Activated CD8-positive, alpha-beta memory T cell treated with anti-CD3 and anti-CD28 coated beads, Interleukin-2, amount 50 U/mL, for 24 hours (primary cell): ENCODE data around the gene NUP42.
"Not testable (repeated sequence)": the region's sequence is repeated elsewhere in the genome, so short reads cannot be mapped to it uniquely, and the experiment has no call there.

Experiments
- DNase-seq: peaks from one replicate; pipeline ENCODE4 v3.0.0-alpha.2; 2020; ENCODE audit errors: extremely low read depth

Gene NUP42

DNA sequence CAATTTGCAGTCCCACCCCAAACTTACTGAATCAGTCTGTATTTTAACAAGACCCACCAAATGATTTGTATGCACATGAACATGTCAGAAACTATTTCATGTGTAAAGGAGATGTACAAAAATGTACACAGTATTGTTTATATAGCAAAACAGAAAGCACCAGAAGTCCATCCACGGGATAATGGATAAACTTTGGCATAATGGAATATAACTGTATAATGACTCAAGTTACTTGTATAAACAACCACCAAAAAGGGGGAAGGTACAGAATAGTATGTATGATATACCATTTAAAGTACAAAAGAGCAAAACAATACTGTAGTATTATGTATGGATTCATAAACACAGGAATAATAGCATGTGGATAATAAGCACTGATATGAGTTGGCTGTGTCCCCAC is 22.4 kb downstream of the NUP42 start:
- no peak for DNase-seq

DNA sequence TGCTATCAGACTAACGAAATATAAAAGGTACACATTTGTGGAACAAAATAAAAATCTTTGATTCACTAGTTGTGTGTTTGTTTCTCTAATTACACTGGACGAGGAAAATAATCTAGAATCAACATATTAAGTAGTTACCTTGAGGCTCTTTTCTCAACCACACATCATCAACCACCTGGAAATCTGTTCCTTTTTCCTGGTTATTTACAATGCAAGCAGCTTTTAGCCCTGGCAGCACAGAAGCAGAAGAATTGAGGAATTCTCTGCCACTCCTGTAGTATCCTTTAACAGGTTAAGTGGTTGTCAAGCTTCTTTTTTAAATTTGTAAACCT is 23.7 kb downstream of the NUP42 start:
- DNase-seq: no peak

DNA sequence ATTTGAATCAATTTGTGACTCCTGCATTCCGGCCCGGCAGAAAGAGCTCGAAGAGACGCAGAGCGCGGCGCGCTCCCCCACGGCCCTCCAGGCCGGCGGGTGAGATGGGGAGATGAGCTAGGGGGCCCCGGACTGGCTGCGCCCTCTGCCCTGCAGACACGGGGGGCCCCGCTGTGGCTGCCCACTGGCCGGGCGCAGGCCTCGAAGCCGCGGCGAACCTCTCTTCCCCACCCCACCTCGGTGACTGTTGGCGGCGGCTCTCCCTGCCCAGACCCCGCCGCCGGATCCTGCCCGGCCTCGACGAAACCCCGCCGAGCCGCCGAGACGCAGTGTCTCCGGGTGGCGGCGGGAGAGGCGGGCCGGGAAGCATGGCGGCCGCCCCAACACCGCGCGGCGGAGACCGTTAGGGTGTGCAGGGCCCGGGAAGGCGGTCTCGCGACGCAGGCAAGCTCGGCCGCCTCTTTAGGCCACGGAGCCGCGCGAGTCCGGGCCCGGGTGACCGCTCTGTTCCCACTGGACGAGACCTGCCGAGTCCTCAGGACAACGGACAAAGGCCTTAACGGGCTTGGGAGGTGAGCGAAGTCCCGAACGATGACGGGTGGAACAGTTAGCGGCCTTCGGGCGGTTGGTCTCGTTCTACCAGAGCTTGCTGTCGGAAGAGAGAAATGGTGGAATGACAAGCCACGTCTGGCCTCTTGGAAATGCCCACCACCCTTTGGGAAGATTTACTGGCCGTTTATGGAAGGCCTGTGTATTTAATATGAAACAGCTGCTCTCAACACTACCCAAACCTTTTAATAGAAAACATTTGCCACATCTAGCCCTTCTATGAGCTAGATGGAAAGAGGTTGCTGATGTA is 24.3 kb downstream of the NUP42 start:
- no peak for DNase-seq

DNA sequence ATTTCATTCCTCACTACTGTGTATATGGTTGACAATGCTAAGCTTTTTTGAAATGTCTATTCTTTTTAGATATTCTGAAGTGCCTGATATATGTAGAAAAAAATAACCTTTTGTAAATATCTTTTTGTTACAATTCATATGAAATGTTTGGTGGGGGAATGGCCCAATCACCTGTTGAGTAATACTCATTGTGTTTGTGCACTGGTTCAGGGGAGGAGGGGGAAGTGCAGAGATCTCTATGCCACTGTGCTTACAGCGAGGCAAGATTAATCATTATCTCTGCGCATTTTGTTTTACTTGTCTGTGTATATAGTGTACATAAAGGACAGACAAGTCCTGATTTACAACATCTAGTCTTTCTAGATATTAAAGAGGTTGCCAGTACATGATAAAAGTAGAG is 25.2 kb downstream of the NUP42 start:
- no peak for DNase-seq

DNA sequence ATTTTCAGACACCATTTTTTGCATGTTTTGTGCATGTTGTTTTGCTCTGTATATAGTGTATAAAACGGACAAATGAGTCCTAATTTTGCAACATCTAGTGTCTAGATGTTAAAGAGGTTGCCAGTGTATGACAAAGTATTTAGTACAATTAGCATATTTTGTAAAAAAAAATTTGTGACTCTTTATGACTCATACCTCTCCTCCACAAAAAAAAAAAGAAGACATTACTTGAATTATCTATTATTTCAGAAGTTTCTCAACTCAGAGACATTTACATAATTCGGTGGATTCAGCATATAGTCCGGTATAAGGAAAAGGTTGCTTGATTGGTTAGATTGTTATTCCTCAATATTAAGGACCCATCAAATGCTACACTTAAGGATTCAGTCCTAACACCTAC is 26.0 kb downstream of the NUP42 start:
- no peak for DNase-seq

DNA sequence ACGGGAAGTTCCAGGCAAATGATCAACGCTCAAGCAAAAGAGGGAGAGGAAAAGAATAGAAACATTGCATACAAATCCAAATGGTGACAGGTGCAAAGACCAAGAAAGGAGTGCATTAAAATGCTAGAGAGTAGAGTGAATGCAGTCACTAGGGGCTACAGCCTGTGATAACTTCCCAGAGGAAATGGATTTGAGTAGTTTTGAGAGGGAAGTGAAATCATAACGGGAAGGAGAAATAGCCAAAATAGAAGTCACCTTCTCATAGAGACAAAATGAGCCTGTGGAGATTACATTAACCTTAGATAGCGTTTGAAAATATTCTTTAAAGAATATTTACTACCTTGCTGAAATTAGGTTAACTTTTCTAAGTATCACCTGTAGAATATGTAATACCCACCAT is 26.5 kb downstream of the NUP42 start:
- no peak for DNase-seq

DNA sequence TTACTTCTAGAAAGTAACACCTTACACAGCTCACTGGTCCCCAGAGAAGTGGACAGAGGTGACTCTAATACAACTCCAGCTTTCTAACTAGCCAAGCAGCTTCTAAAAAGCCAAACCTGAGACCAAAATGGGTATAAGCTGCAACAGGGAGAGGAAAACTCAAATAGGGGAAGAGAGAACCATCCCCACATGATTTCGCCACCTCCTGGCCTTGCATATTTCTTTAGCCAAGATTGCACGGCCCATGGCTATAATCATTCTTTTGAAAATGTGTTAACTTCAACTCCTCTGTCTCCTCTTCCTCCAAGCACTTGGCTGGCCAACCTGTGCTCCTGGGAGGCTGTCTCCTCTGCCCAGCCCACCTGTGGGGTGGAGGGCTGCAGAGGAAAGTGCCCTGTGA is 28.7 kb downstream of the NUP42 start:
- no peak for DNase-seq

DNA sequence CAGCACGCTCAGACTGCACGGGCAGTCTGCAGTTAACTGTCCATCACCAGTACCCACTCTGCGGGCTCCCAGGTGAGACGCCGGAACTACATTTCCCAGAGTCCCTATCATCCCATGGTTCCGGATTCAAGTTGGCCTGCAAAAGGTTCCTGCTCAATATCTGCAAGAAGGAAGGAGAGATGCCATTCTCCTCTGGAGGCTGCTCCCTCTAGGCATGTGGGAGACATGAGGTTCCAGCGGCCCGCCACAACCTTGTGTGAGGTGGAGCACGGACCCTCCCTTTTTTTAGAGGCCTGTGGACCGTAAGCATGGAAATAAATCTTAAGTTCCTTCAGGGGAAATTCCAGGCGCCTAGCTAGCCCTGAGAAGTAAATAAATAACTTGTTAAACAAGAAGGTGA is 29.7 kb downstream of the NUP42 start:
- DNase-seq: no peak

DNA sequence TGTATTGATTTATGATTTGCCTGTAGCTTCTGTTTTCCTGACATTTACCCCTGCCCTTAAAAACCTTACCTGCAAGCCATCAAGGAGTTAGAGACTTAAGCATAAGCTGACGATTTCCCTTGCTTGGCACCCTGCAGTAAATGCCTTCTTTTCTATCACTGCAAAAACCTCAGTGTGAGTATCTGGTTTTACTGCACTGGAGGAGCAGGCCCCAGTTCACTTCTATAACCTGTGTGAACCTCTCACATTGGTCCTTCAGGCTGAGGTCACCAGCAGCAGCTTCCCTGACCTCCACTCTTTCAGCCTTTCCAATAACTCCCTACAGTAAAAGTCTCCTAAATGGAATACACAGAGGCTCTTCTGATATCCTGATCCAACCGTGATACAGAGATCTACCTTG is 30.5 kb downstream of the NUP42 start:
- no peak for DNase-seq

DNA sequence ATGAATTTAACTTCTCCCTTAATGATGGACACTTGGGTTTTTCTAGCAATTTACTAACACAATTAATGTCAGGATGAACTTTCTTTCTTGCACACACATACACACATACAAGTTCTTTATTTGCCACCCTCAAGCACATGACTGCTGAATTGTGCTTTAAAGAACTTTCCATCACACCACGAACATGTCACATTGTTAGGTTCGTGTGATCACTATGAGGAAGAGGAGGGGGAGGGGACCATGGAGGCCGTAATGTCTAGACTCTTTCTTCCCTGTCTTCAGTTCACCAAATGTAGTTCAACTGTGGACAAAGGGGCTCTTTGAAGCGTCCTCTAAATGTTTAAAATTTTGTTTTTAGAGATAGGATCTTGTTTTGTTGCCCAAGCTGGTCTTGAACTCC is 31.0 kb downstream of the NUP42 start:
- DNase-seq: no peak

DNA sequence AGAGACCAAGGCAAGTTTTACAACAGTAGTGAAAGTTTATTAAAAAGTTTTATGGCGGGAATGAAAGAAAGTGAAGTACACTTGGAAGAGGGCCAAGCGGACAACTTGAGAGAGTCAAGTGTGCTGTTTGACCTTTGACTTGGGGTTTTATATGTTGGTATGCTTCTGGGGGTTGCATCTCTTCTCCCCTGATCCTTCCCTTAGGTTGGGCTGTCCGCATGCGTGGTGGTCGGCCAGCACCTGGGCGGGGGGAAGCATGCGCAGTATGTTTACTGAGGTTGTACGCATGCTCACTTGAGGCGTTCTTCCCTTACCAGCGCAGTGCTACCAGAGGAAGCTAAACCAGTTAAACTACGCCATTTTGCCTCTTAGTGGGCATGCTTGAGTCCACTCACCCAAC is 31.9 kb downstream of the NUP42 start:
- no peak for DNase-seq

DNA sequence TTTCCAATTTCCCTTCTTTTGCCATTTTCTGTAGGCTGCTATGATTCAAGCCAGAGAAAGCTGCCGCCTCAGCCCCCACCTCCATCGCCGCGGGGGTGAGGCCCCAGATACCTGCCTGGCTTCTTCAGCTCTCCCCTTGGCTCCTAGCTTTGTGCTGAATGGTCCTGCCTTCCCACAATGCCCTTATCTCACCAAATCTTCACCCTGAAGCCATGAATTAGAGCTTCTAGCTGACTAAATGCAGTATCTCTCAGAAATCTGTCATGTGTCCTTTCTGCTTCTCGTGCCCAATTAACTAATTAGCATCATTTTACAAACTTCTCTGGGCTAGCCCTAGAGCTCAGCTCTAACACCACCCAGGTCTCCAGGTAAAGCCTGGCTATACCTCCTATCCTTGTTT is 32.6 kb downstream of the NUP42 start:
- no peak for DNase-seq

DNA sequence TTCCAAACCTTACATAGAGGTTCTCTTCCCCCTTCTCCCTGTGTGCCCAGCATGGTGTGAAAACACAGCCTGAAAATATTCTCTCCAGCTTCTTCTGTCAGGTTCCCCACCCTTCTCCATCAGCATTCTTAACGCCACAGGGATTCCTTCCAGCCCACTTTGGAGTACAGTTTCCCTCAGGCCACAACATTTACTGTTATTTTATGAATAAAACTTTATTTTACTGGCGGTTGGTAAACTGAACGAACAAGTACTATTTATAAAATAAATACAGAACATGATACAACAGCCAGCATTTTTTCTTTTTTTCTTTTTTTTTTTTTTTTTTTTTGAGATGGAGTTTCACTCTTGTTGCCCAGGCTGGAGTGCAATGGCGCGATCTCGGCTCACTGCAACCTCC is 33.1 kb downstream of the NUP42 start:
- no peak for DNase-seq

DNA sequence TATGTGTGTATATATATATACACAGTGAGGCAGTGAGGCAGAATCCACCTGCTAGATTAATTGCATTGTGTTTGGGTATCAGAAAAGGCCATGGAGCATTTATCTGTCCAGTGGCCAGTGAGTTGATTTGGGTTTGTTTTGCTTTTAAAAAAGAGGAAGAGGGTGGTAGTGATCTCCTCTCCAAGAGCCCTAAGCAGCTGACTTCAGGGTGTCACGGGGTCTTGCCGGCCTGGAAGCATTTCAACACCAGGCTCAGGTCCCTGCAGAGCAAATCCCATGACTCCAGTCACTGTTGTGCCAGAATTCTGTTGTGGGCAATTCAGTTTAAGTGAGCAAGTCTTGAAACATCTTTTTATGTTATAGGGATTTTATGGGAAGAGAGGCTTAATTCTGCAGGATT is 34.2 kb downstream of the NUP42 start:
- no peak for DNase-seq

DNA sequence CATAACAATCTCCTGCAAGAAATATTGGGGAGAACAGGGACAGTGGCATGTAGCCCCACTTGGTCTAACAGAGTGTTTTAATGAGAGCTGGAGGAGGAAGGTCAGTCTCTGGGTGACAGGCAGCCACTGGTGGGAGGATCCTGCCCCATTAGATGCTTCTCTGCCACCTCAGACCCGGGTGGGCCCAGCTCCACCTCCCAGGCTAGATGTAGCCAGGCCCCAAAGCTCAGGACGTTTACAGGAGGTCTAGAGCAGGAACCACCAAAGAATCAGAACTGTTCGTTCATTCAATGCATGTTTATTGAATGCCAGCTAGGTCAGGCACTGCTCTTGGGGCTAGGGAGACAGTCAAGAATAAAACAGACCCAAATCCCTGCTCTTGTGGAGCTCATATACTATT is 36.3 kb downstream of the NUP42 start:
- DNase-seq: no peak

DNA sequence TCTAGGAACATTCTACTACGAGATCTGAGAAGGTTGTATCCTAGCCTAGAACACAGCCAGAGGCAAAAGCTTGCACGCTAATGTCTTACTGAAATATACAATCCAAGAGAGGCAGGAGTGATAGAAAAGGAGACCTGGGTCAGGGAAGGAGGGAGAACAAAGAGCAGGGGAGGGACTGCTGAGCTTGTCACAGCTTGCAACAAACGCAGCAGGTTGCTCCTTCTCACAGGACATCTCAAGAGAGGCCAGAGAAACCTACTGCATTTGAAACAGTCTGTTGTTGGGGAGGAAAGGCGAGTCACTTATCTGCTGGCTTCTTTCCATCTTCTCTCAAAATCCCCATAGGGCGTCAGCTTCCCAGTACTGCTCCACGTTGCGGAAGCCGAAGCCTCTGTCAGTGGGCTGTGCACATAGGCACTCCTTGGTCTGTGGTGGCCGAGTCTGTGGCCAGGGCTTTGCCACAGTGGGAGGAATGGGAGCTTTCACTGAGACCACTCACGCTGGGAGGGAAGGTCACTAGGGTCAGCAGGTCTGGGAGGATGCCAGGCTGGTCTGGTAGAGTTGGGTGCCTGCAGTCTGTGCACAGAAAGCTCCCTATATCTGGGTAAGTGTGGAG is 39.0 kb downstream of the NUP42 start:
- no peak for DNase-seq

DNA sequence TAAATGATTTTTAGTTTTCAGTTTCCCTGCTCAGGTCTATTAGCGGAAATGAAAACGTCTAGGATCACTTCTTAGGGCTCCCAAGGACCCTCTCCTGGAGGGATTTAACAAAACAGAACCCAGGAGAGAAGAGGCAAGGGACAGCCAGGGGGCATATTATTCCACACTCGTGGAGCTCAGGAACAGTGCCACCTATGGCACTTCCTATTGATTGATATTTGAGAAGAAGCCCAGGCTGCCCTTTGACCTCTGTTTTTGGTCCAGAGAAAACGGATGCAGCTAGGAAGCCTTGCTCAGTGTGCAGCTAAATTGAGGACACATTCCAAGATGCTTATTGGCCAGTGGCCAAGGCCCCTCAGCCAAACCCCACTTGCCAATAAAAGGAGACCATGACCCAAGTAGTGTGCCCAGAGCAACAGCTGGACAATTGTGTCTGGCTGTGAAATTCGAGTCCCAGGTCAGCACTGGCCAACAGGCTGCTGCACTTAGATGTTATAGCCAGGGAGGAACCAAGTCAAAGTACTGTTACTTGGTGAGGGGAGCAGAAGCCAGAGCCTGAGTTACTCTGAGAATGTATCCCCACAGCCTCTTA is 40.7 kb downstream of the NUP42 start:
- no peak for DNase-seq

DNA sequence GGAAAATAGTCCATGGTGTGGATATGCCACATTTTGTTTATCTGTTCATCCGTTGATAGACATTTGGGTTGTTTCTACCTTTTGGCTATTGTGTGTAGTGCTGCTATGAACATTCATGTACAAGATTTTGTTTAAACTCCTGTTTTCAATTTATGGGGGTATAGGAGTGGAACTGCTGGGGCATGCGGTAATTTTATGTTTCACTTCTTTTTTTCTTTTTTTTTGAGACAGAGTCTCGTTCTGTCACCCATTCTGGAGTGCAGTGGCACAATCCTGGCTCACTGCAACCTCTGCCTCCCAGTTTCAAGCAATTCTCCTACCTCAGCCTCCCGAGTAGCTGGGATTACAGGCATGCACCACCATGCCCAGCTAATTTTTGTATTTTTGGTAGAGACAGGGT is 42.5 kb downstream of the NUP42 start:
- not testable (repeated sequence) for DNase-seq

DNA sequence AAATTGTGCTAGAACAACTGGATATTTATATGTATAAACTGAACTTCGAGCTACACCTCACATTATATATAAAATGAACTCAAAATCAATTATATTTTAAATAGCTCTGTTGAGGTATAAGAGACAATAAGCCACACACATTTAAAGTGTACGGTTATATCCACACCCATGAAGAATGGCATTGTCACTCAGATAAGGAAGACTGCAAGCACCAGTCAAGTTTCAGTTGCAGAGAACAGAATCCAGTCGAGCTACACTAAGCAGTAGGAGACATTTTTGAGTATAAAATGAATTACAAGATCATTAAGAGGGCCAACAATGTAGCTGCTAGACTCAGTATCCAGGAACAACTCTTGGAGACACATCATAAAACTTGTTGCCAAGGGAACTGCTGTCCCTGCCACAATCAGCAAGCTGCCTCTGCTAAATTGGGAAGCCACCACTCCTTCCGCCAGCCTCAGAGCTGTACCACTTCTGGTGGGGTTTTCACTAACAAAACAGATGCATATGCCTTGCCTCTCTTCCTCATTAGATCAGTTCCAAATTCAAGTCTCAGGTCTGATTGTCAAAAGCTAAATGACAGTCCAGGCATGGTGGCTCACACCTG is 45.1 kb downstream of the NUP42 start:
- DNase-seq: no peak

DNA sequence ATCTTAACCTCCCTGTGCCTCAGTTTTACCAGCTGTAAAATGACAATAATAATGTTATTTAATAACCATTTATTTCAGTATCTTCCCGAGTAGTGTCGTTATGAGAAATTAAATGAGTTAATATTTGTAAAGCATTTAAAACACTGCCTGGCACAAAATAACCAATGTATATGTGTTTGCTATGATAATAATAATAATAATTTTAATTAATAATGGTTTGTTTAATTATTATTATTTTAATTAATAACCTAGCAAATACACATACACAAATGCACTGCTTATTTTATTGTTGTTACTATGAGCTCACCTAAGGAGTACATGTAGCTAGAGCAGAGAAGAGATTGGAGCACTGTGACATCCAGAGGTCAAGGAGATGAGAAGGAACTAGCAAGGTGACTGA is 46.6 kb downstream of the NUP42 start:
- no peak for DNase-seq

DNA sequence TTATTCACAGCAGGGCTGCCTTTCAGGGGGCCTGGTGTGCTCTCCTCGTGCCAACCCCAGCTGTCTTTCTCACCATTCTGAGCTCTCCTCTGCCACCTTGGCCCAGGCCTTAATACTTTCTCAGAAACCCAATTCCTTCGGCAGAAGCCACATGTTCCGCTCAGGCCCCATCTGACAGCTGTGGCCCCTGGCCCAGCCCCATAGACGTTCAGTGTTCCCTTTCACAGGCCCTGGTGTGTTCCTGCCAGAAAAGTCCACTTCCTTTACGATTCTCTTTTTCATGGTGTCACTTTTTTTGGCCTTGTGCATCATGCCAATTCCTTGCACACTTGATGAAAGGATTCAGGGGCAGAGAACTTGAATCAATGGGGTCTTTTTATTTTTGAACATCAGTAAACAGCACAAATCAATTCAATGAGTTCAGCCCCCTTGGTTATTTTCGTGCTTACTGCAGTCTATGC is 48.8 kb downstream of the NUP42 start:
- no peak for DNase-seq

DNA sequence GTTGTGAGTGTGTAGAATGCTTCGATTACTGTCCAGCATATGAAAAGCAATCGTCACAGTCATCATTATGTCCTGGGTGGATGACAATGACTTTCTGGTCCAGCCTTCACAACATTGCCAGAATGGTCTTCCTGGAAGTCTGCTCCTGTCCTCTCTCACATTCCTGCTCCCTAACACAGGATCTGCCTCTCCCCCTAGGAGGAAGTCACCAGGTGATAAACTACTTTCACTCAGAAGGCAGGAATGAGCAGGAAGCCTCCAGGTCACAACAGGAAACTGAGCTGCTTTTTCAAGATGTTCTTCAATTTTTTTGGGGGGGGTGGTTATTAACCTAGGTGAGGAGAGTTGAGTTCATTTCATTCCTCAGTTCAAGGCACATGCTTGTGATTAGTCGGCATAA is 51.1 kb downstream of the NUP42 start:
- no peak for DNase-seq
